GM12875 (cell line): Measurements from ENCODE around the gene PTPN7.
"Not testable (repeated sequence)": the region's sequence is repeated elsewhere in the genome, so short reads cannot be mapped to it uniquely, and the experiment has no call there.

ENCODE experiments used
- H3K4me3 ChIP-seq: one replicate; pipeline ENCODE4 v1.5.1; 2011; ENCODE audit warnings: low read depth, low read length, control low read depth
- TF ChIP-seq, protein P1 (sequence below): IDR thresholded peaks from 2 replicates; pipeline ENCODE4 v1.5.1; 2011; ENCODE audit warnings: low read depth, mild to moderate bottlenecking, control low read depth, inconsistent platforms, low read length, moderate library complexity, borderline replicate concordance; ENCODE audit not compliant: insufficient read depth

The PTPN7 gene

DNA sequence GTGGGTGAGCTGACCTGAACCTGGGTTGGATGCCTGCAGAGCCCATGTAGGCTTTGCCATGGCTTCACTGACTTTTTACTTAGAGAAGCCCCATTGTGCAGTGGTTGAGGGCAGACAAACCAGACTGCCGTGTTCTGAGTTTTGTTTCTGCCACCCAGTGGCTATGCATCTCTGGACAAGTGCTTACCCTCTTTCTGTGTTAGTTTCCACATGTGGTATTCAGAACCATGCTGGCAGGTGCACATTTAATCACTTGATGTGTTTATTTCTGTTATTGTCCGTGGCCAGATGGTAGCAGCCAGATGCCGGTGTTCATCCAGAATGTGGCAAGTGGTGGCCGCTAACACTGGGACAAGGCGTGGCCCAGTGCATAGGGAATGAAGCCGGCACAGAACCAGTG lies 10.3 kb upstream of the PTPN7 start:
- TF ChIP-seq, protein P1, sequence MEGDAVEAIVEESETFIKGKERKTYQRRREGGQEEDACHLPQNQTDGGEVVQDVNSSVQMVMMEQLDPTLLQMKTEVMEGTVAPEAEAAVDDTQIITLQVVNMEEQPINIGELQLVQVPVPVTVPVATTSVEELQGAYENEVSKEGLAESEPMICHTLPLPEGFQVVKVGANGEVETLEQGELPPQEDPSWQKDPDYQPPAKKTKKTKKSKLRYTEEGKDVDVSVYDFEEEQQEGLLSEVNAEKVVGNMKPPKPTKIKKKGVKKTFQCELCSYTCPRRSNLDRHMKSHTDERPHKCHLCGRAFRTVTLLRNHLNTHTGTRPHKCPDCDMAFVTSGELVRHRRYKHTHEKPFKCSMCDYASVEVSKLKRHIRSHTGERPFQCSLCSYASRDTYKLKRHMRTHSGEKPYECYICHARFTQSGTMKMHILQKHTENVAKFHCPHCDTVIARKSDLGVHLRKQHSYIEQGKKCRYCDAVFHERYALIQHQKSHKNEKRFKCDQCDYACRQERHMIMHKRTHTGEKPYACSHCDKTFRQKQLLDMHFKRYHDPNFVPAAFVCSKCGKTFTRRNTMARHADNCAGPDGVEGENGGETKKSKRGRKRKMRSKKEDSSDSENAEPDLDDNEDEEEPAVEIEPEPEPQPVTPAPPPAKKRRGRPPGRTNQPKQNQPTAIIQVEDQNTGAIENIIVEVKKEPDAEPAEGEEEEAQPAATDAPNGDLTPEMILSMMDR = no peak
- no peak overlapping the region for H3K4me3 ChIP-seq

DNA sequence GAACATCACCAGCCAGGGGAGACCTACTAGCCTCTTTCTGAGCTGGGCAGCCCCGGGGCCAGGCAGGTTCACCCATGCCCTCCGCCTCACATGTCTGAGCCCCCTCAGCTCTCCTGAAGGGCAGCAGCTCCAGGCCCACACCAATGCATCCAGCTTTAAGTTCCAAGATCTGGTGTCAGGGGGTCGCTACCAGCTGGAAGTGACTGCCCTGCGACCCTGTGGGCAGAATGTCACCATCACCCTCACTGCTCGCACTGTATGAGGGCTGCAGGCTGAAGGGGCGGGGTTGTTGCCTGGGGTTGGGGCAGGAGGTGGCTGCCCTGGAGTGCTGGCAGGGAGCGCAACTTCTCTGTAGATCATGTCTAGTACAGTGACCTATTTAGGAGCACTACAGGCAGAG lies 8.5 kb upstream of the PTPN7 start:
- TF ChIP-seq, protein P1 = no peak
- no peak overlapping the region for H3K4me3 ChIP-seq

DNA sequence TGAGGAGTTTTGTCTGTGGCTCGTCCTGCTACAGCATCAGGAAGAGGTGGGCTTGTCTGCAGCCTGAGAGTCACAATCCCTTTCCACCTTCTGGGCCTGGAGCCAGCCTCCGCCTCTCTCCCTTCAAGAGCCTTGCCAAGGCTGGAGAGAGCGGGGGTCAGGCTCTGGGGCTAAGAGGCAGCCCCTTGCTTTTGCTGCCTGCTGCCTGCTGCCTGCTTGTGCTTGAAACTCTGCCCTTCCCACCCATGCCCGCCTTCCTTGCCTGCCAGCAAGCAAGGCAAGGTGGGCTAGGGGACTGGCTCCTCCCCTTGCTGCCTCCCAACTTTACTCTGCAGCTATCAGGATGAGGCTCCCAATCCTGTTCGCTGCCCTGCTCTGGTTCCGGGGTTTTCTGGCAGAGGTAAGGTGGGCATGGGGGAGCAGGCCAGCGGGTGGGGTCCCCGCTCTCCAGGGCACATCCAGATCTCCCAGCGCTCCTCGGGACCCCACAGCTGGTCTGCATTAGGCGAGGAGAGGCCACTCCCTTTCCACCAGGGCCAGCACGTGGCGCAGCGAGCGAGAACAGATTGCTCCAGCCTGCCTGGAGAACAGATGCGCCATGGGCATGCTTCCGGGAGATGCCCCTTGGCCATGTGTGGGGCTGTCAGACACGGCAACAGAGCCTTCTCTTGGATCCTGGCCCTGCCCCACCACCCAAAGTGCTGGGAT lies 7.5 kb upstream of the PTPN7 start:
- TF ChIP-seq, protein P1 = no peak

DNA sequence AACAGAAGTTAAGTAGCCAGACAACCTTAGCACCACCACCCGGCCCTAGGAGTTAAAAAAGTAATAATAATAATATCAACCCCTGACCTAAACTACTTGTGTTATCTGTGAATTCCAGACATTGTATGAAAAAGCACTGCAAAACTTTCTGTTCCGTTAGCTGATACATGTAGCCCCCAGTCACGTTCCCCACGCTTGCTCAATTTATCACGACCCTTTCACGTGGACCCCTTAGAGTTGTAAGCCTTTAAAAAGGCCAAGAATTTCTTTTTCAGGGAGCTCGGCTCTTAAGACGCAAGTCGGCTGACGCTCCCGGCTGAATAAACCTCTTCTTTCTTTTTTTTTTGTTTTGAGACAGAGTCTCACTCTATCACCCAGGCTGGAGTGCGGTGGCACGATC lies 6.7 kb upstream of the PTPN7 start:
- not testable (repeated sequence) for H3K4me3 ChIP-seq

More for the DNA sequence above, 7.5 kb upstream of the PTPN7 start:
- no peak overlapping the region for H3K4me3 ChIP-seq

DNA sequence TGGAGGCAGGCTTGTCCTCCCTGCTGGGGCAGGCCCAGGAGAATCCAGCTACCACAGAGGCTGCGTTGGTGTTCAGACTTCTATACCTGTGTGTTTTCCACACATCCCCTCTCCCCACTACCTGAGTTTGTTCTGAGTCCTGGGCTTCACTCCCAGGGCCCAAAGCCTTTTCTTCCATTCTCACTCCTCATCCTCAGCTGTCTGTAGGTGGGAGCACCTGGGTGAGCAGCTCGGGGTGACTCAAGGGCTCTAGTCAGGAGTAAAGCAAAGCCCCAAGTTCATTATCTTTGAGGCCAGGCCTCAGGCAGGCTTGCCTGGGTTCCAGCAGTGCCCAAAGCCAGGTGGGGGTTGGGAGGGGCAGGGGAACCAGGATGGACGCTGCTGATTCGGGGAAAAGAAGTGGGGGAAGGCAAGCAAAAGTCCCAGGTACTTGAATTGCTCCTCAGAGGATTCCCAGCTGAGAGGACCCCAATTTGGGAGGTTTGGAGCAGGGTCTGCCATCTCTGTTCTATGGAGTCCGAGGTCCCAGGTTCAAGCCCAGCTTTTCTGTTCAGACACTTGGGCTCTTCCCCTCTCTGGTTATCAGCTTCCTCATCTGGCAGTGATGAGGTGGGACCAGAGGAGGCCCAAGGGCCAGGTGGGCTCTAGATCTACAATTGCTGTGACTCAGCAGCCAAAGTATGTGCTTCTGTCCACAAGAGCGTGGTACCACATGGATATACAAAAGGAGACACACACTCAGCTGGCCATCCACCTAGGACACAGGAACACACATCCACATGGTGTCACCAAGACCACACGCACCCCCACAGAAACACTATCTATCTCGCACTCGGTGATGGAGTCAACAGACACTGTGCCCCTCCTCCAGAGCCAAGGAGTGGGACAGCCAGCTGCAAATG lies 5.8 kb upstream of the PTPN7 start:
- peak overlapping the region; percentile 5 for H3K4me3 ChIP-seq
- TF ChIP-seq, protein P1 = no peak

DNA sequence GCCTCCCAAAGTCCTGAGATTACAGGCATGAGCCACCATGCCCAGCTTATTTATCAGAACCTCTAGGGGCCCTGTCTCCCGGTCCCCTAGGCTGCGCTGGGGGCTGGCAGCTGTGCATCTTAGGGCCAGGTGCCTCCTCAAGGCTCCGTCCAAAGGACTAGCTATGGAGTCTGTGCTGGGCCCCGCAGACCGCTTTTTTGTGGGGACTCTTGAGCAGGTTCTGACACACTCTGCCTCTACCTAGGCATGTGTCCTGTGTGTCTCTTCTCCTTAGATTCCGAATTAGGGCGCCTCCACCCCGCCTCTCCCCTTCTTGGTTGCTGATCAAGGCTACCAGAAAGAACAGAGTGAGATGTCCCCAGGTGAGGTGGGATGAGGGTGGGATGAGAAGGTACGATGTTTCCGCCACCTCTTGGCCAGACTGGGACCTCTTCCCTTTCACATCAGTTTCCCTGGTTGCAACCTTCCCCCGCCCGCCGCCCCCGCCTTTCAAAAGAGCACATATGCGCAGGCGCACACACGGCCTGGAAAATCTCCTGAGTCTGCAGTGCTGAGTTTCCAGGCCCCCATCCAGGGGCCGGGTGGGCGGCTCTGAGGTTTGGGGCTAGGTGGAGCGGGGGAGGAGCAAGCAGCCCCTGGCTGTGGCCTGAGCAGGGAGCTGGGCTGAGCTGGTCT lies 5.0 kb upstream of the PTPN7 start:
- H3K4me3 ChIP-seq = peak overlapping the region; percentile 5
- TF ChIP-seq, protein P1 = no peak

DNA sequence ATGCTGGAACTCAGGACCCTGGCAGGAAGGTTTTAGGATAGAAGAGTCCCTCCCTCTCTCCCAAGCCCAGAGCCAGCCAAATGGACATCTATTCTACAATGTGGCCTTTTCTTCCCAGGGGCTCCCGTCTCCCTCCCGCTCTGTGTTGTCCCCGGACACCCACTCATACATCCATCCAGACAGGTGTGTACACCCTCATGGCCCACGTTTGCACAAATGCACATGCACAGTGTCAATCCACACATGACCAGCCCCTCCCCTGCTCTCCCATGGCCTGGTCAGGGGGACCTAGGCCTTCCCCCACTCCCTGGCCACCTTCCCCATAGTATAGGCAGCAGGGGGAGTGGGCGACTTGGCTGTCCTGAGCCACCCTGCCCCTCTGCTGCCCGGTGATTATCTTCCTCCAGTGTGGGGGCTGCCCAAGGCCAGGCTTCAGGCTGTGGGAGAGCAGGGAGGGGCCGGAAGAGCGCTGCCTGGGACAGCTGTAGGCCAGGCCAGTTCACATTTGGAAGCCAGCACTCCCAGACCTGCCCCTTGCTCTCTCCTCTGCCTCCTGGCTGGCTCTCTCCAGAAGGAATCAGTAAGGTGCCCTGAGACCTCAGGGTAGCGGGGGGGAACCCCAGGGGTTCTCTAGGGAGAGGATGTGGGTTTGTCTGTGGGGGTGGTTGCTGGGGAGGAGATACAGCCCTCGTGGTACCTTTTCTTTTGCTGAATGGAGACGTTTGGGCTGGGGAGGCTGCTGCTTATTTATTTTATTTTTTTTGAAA lies 4.1 kb upstream of the PTPN7 start:
- TF ChIP-seq, protein P1 = no peak
- H3K4me3 ChIP-seq = peak overlapping the region; percentile 43
